Measurements from ENCODE around the gene CUBN. TPM values are rescaled to one million over a fixed set of nuclear protein-coding genes. Genes with fewer than 3 reads are reported as not detected.

The CUBN gene
- total and polyA plus RNA-seq, 9 of the 15 experiments (the other 6 are each of a cell fraction or from before 2014, with no cell fraction given): 0.04 to 0.33 (median 0.09) TPM

DNA sequence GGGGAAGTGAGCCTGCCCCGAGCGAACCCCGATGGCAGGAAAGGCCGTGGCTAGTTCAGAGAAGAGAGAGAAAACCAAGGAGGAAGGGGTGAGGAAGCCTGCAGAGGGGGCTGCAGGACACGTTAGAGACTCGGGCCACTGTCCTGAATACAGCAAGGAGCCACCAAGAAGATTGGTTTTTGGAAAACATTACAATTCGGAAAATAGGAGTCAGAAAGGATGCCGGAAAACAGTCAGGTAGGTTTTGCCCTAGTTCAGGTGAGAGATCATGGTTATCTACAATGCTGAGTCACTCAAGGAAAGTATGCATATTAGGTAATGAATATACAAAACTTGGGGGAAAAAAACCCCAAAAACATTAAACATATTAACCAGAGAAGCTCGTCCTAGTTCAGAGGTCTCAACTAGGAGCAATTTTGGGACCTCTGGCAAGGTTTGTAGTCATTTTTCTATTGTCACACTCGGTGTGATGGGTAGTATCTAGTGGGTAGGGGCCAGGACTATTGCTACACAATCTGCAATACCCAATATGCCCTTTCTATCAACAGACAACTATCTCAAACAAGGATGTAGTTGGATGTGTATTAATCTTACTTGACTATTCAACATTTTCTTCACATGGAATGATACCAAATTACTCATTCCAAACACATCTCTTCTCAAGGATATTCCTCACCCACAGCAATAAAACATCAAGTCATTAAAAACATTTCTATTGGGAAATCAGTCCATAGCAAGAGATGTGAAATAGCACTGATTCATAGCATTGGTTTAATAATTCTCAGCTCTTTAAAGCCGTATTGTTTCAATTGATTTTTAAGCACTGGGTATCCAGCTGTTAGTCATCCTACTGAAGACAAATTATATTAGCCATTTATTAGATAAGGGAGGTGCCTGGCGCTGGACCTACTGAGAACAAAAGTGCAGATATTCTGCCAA is 238.0 kb downstream of the CUBN start (continued):
- TF ChIP-seq, protein P1, sequence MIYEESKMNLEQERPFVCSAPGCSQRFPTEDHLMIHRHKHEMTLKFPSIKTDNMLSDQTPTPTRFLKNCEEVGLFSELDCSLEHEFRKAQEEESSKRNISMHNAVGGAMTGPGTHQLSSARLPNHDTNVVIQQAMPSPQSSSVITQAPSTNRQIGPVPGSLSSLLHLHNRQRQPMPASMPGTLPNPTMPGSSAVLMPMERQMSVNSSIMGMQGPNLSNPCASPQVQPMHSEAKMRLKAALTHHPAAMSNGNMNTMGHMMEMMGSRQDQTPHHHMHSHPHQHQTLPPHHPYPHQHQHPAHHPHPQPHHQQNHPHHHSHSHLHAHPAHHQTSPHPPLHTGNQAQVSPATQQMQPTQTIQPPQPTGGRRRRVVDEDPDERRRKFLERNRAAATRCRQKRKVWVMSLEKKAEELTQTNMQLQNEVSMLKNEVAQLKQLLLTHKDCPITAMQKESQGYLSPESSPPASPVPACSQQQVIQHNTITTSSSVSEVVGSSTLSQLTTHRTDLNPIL (CRISPR knock-in tag; IDR thresholded peaks at IDR 0.05): no peak
- peak in 1 of 2 experiments; percentile 83; a peak in 2 of 3 replicates for TF ChIP-seq CBX3 (IDR thresholded peaks at IDR 0.05; ENCODE audit: borderline replicate concordance in 1 of 2, low read length in 2 of 2)
- peak; percentile 85 for TF ChIP-seq RBFOX2 (IDR thresholded peaks at IDR 0.05; ENCODE audit: low read depth, low read length)
- no peak for TF ChIP-seq USF2 (CRISPR knock-in tag; IDR thresholded peaks at IDR 0.05)
- TF ChIP-seq, protein P2, sequence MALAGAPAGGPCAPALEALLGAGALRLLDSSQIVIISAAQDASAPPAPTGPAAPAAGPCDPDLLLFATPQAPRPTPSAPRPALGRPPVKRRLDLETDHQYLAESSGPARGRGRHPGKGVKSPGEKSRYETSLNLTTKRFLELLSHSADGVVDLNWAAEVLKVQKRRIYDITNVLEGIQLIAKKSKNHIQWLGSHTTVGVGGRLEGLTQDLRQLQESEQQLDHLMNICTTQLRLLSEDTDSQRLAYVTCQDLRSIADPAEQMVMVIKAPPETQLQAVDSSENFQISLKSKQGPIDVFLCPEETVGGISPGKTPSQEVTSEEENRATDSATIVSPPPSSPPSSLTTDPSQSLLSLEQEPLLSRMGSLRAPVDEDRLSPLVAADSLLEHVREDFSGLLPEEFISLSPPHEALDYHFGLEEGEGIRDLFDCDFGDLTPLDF (CRISPR knock-in tag; IDR thresholded peaks at IDR 0.05): no peak
- TF ChIP-seq BCOR (IDR thresholded peaks at IDR 0.05): no peak
- no peak for TF ChIP-seq JUNB (CRISPR knock-in tag; conservative IDR thresholded peaks at IDR 0.05)
- TF ChIP-seq, protein P3, sequence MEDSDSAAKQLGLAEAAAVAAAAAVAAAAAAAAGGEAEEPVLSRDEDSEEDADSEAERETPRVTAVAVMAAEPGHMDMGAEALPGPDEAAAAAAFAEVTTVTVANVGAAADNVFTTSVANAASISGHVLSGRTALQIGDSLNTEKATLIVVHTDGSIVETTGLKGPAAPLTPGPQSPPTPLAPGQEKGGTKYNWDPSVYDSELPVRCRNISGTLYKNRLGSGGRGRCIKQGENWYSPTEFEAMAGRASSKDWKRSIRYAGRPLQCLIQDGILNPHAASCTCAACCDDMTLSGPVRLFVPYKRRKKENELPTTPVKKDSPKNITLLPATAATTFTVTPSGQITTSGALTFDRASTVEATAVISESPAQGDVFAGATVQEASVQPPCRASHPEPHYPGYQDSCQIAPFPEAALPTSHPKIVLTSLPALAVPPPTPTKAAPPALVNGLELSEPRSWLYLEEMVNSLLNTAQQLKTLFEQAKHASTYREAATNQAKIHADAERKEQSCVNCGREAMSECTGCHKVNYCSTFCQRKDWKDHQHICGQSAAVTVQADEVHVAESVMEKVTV (CRISPR knock-in tag; IDR thresholded peaks at IDR 0.05): peak; percentile 72
- TF ChIP-seq, protein P4, sequence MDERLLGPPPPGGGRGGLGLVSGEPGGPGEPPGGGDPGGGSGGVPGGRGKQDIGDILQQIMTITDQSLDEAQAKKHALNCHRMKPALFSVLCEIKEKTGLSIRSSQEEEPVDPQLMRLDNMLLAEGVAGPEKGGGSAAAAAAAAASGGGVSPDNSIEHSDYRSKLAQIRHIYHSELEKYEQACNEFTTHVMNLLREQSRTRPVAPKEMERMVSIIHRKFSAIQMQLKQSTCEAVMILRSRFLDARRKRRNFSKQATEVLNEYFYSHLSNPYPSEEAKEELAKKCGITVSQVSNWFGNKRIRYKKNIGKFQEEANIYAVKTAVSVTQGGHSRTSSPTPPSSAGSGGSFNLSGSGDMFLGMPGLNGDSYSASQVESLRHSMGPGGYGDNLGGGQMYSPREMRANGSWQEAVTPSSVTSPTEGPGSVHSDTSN (CRISPR knock-in tag; IDR thresholded peaks at IDR 0.05; ENCODE audit: low read depth): no peak
- TF ChIP-seq, protein P4 (tag; conservative IDR thresholded peaks at IDR 0.05; ENCODE audit: low read depth): peak; percentile 60; the same call in 1 of the 2 replicates
- TF ChIP-seq FOS (IDR thresholded peaks at IDR 0.05; ENCODE audit: extremely low read depth, insufficient read length): no peak
- peak; percentile 99 for TF ChIP-seq GTF2A2 (tag; IDR thresholded peaks at IDR 0.05)
- peak; percentile 97 for TF ChIP-seq ILF3 (IDR thresholded peaks at IDR 0.05; ENCODE audit: borderline replicate concordance)
- no peak for TF ChIP-seq ZBTB7A (IDR thresholded peaks at IDR 0.05; ENCODE audit: borderline replicate concordance, control insufficient read depth, low read depth, low read length)
- no peak for TF ChIP-seq EHMT2 (IDR thresholded peaks at IDR 0.05)
- TF ChIP-seq KAT2B (IDR thresholded peaks at IDR 0.05; ENCODE audit: low read depth, low read length): no peak
- no peak for TF ChIP-seq KHSRP (IDR thresholded peaks at IDR 0.05)
- no peak for TF ChIP-seq EZH2 (IDR thresholded peaks at IDR 0.05; ENCODE audit: borderline replicate concordance, low read depth, low read length)
- peak; percentile 46; the same call in 1 of the 2 replicates for TF ChIP-seq ZNF24 (IDR thresholded peaks at IDR 0.05)

Measured in K562 (cell line).